Right atrium auricular region (tissue), 2 donors: ENCODE results near the gene CPEB4. TPM values are rescaled to one million over a fixed set of nuclear protein-coding genes. Genes with fewer than 3 reads are reported as not detected.

ENCODE experiments used
- DNase-seq: peaks from one replicate; pipeline ENCODE4 v3.0.0-alpha.2; 2019; ENCODE audit warnings: low spot score
- H3K27ac ChIP-seq, 2 donors: fragments of 200-600 bp; sonication (generic); 1 replicate in 1 of 2; 2 replicates in 1 of 2; pipeline ENCODE4 v1.5.1; 2016 to 2019
- H3K27me3 ChIP-seq, 2 donors: fragments of 200-600 bp; sonication (generic); one replicate each; pipeline versions ENCODE4 v1.5.1 to v1.6.0; 2017 to 2019
- H3K36me3 ChIP-seq: fragments of 200-600 bp; sonication (generic); one replicate; pipeline ENCODE4 v1.5.1; 2016
- H3K4me1 ChIP-seq, 2 donors: fragments of 200-600 bp; sonication (generic); one replicate each; pipeline versions ENCODE4 v1.5.1 to v1.6.0; 2017 to 2019
- H3K4me3 ChIP-seq, 2 donors: fragments of 200-600 bp; sonication (generic); 1 replicate in 1 of 2; 2 replicates in 1 of 2; pipeline ENCODE4 v1.5.1; 2017 to 2019; ENCODE audit warnings: mild to moderate bottlenecking in 1 of 2, moderate library complexity in 1 of 2
- H3K9me3 ChIP-seq, 2 donors: fragments of 200-600 bp; sonication (generic); one replicate each; pipeline ENCODE4 v1.5.1; 2019
- total RNA-seq, 2 donors: library from RNA; depleted of rRNA; stranded (reverse); fragments of >200 nt; gene quantifications; one replicate each; pipeline ENCODE4 v1.1.0, GENCODE V29; 2016
- TF ChIP-seq, protein P1 (sequence below), 2 donors: fragments of 200-600 bp; sonication (generic); IDR thresholded peaks; one replicate each; pipeline ENCODE4 v1.5.1; 2019; ENCODE audit warnings: antibody characterized with exemption in 2 of 2

Gene CPEB4
- total RNA-seq, 2 donors from 2014 or later, result 79.5 to 127 TPM

- H3K9me3 ChIP-seq, result no peaks in the 10 kb centered on the region
- DNase-seq, result peak; percentile 92
These were observed 84.9 kb downstream of the CPEB4 start for GRCh38 chr5:173972925-173973615.

DNA sequence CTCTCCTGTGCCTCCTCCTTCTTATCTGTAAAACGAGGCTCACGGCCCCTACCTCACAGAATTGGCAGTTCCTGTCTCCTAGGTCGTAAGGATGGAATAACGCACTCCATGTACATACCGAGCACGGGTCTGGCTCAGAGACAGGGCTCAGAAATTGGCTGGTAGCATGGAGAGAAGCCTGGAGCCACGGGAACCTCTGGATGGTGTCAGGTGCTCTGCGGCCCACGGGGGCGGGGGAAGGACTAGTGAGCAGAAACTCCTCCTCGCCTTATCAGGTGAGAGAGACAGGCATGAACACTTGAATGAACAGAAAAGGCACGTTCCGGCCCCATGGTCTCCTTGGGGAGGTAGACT lies 85.4 kb downstream of the CPEB4 start:
- Histone ChIP-seq H3K9me3 (no peaks in the 10 kb centered on the region), H3K27ac (peak overlapping the region; percentile 61 to 73), H3K27me3 (no peaks in the 10 kb centered on the region), H3K4me1 (peaks cover 0 to 18% of the 10 kb centered on the region in 2 donors), H3K4me3 (peak overlapping the region; percentile 32 to 48), H3K36me3 (no peaks in the 10 kb centered on the region)
- no peak for DNase-seq
- TF ChIP-seq, protein P1, sequence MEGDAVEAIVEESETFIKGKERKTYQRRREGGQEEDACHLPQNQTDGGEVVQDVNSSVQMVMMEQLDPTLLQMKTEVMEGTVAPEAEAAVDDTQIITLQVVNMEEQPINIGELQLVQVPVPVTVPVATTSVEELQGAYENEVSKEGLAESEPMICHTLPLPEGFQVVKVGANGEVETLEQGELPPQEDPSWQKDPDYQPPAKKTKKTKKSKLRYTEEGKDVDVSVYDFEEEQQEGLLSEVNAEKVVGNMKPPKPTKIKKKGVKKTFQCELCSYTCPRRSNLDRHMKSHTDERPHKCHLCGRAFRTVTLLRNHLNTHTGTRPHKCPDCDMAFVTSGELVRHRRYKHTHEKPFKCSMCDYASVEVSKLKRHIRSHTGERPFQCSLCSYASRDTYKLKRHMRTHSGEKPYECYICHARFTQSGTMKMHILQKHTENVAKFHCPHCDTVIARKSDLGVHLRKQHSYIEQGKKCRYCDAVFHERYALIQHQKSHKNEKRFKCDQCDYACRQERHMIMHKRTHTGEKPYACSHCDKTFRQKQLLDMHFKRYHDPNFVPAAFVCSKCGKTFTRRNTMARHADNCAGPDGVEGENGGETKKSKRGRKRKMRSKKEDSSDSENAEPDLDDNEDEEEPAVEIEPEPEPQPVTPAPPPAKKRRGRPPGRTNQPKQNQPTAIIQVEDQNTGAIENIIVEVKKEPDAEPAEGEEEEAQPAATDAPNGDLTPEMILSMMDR (IDR thresholded peaks at IDR 0.05), result no peak

More at GRCh38 chr5:173972925-173973615, 84.9 kb downstream of the CPEB4 start:
- Histone ChIP-seq H3K4me1 (peaks cover 0 to 18% of the 10 kb centered on the region in 2 donors), H3K36me3 (no peaks in the 10 kb centered on the region), H3K27ac (peak overlapping the region; percentile 61 to 73), H3K4me3 (peak overlapping the region; percentile 32 to 48), H3K27me3 (no peaks in the 10 kb centered on the region)
- TF ChIP-seq, protein P1 (IDR thresholded peaks at IDR 0.05), result peak; percentile 85 to 93

DNA sequence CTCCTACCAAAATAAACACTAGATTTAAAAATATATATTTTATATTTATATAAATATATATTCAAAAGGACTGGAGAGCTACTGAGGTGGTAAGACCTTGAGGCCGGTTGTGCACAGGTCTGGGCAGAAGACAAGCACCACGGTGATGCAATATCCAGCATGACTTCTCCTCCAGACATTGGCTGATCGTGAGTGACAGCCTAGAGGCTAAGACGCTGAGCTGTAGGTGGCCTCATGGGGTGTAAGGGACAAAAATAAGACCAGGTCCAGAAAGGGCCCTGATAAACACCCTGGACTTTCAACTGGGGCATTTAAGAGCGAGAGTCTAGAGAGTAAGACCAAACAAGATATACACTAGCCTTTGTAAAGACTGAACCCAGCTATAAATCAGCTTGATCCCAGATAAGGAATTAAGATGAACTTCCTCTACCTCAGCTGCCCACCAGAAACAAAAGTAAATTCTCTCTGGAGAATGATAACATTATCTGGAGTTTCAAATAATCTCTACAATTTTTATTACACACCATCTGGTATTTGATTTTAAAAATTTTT lies 86.6 kb downstream of the CPEB4 start:
- TF ChIP-seq, protein P1 (IDR thresholded peaks at IDR 0.05), result no peak
- no peaks in the 10 kb centered on the region for H3K27me3 ChIP-seq
- H3K36me3 ChIP-seq, result no peaks in the 10 kb centered on the region
- H3K4me1 ChIP-seq, result peaks cover 0 to 18% of the 10 kb centered on the region in 2 donors
- DNase-seq, result no peak
- H3K9me3 ChIP-seq, result no peaks in the 10 kb centered on the region
- H3K4me3 ChIP-seq, result no peak overlapping the region
- H3K27ac ChIP-seq, result no peak overlapping the region

- TF ChIP-seq, protein P1 (IDR thresholded peaks at IDR 0.05), result no peak
- Histone ChIP-seq H3K27me3 (no peaks in the 10 kb centered on the region), H3K9me3 (no peaks in the 10 kb centered on the region), H3K4me3 (no peak overlapping the region), H3K4me1 (no peaks in the 10 kb centered on the region), H3K27ac (no peak overlapping the region), H3K36me3 (no peaks in the 10 kb centered on the region)
- no peak for DNase-seq
These were observed 93.1 kb downstream of the CPEB4 start for GRCh38 chr5:173981185-173981761.

GRCh38 chr5:173984218-173984617 lies 96.1 kb downstream of the CPEB4 start:
- no peak for DNase-seq
- H3K4me1 ChIP-seq, result no peaks in the 10 kb centered on the region
- H3K9me3 ChIP-seq, result no peaks in the 10 kb centered on the region
- TF ChIP-seq, protein P1 (IDR thresholded peaks at IDR 0.05), result peak in 1 of 2 donors; percentile 58
- H3K27me3 ChIP-seq, result no peaks in the 10 kb centered on the region
- H3K27ac ChIP-seq, result no peak overlapping the region
- no peaks in the 10 kb centered on the region for H3K36me3 ChIP-seq
- H3K4me3 ChIP-seq, result no peak overlapping the region
